ENCODE measurements around the gene SS18L1.

- TF ChIP-seq POLR2AphosphoS5 (IDR thresholded peaks at IDR 0.05; ENCODE audit: low read depth) (no peak), CTCF (conservative IDR thresholded peaks at IDR 0.05; ENCODE audit: low read depth in 2 of 2) (no peak), REST (IDR thresholded peaks at IDR 0.05; ENCODE audit: unreplicated experiment) (no peak), ZNF331 (CRISPR knock-in tag; IDR thresholded peaks at IDR 0.05; ENCODE audit: low read depth) (no peak), EZH2phosphoT487 (IDR thresholded peaks at IDR 0.05; ENCODE audit: unreplicated experiment) (no peak), EZH2 (IDR thresholded peaks at IDR 0.05; ENCODE audit: low read depth, unreplicated experiment) (no peak), CREB1 (CRISPR knock-in tag; IDR thresholded peaks at IDR 0.05; ENCODE audit: low read depth) (no peak), ETS1 (IDR thresholded peaks at IDR 0.05) (no peak), ZNF114 (CRISPR knock-in tag; IDR thresholded peaks at IDR 0.05) (no peak), JUNB (IDR thresholded peaks at IDR 0.05; ENCODE audit: unreplicated experiment) (no peak), NANOG (IDR thresholded peaks at IDR 0.05; ENCODE audit: borderline replicate concordance) (no peak), ZNF462 (CRISPR knock-in tag; IDR thresholded peaks at IDR 0.05) (no peak), STAT1 (IDR thresholded peaks at IDR 0.05; ENCODE audit: unreplicated experiment) (no peak)
These were observed 64.7 kb downstream of the SS18L1 start for GRCh38 chr20:62208061-62208794.
